ENCODE data around the gene ZNF330. TPM values are rescaled to one million over a fixed set of nuclear protein-coding genes. Genes with fewer than 3 reads are reported as not detected.
A peak's percentile ranks its signal among the peaks of the same experiment; 100 is the strongest.
"Not testable (repeated sequence)": the region's sequence is repeated elsewhere in the genome, so short reads cannot be mapped to it uniquely, and the experiment has no call there.

ZNF330 gene
- total and polyA plus RNA-seq, 2 donors (not counting 1 experiment from before 2014, with no cell fraction given): 44.9 to 73.4 TPM

GRCh38 chr4:141179474-141180373 lies 41.0 kb upstream of the ZNF330 start:
- TF ChIP-seq EZH2 (IDR thresholded peaks at IDR 0.05; ENCODE audit: low read length, missing control alignments) (no peak), CTCF (conservative IDR thresholded peaks at IDR 0.05 in 1 of 2, IDR thresholded peaks at IDR 0.05 in 1 of 2; ENCODE audit: low read depth in 1 of 2, low read length in 2 of 2) (no peak)
- H3K27me3 ChIP-seq (ENCODE audit: control insufficient read depth, insufficient read depth, low read length): no peaks in the 10 kb centered on the region
- no peak overlapping the region for H3K4me3 ChIP-seq (replicated peaks in 1 of 4; ENCODE audit: control extremely low read depth in 1 of 4, insufficient read depth in 1 of 4, low read depth in 3 of 4, low read length in 4 of 4)
- H3K79me2 ChIP-seq (ENCODE audit: control insufficient read depth, insufficient read depth, low read length): no peaks in the 10 kb centered on the region
- H3K9me3 ChIP-seq (ENCODE audit: control insufficient read depth, insufficient read depth, low read depth, low read length): no peaks in the 10 kb centered on the region
- H3K4me2 ChIP-seq (ENCODE audit: extremely low read depth, insufficient read depth, low read length): no peak overlapping the region
- H3K27ac ChIP-seq (ENCODE audit: insufficient read depth, low read length): no peak overlapping the region
- H2AFZ ChIP-seq (ENCODE audit: low read length): no peak overlapping the region
- no peaks in the 10 kb centered on the region for H3K4me1 ChIP-seq (ENCODE audit: control insufficient read depth, extremely low read depth, insufficient read depth, low read length)
- no peaks in the 10 kb centered on the region for H4K20me1 ChIP-seq (ENCODE audit: control insufficient read depth, extremely low read depth, insufficient read depth, low read length)
- no peaks in the 10 kb centered on the region for H3K36me3 ChIP-seq (ENCODE audit: control insufficient read depth, insufficient read depth, low read length)
- peak in 1 of 2 donors; percentile 62 for DNase-seq (ENCODE audit: low read depth in 2 of 2)
- H3K9ac ChIP-seq (ENCODE audit: insufficient read depth, low read length): no peak overlapping the region

- H4K20me1 ChIP-seq (ENCODE audit: control insufficient read depth, extremely low read depth, insufficient read depth, low read length): no peaks in the 10 kb centered on the region
- no peaks in the 10 kb centered on the region for H3K36me3 ChIP-seq (ENCODE audit: control insufficient read depth, insufficient read depth, low read length)
- H3K4me3 ChIP-seq (replicated peaks in 1 of 4; ENCODE audit: control extremely low read depth in 1 of 4, insufficient read depth in 1 of 4, low read depth in 3 of 4, low read length in 4 of 4): no peak overlapping the region
- no peak overlapping the region for H3K4me2 ChIP-seq (ENCODE audit: extremely low read depth, insufficient read depth, low read length)
- no peaks in the 10 kb centered on the region for H3K27me3 ChIP-seq (ENCODE audit: control insufficient read depth, insufficient read depth, low read length)
- H3K79me2 ChIP-seq (ENCODE audit: control insufficient read depth, insufficient read depth, low read length): no peaks in the 10 kb centered on the region
- peak in 1 of 2 donors; percentile 21 for DNase-seq (ENCODE audit: low read depth in 2 of 2)
- no peak for TF ChIP-seq CTCF (conservative IDR thresholded peaks at IDR 0.05 in 1 of 2, IDR thresholded peaks at IDR 0.05 in 1 of 2; ENCODE audit: low read depth in 1 of 2, low read length in 2 of 2)
- TF ChIP-seq EZH2 (IDR thresholded peaks at IDR 0.05; ENCODE audit: low read length, missing control alignments): no peak
- no peaks in the 10 kb centered on the region for H3K9me3 ChIP-seq (ENCODE audit: control insufficient read depth, insufficient read depth, low read depth, low read length)
- H3K4me1 ChIP-seq (ENCODE audit: control insufficient read depth, extremely low read depth, insufficient read depth, low read length): no peaks in the 10 kb centered on the region
- H3K27ac ChIP-seq (ENCODE audit: insufficient read depth, low read length): no peak overlapping the region
- no peak overlapping the region for H3K9ac ChIP-seq (ENCODE audit: insufficient read depth, low read length)
- no peak overlapping the region for H2AFZ ChIP-seq (ENCODE audit: low read length)
Measured at GRCh38 chr4:141180991-141181761, 39.5 kb upstream of the ZNF330 start.

GRCh38 chr4:141183491-141183890 lies 37.2 kb upstream of the ZNF330 start:
- H3K4me3 ChIP-seq (replicated peaks in 1 of 4; ENCODE audit: control extremely low read depth in 1 of 4, insufficient read depth in 1 of 4, low read depth in 3 of 4, low read length in 4 of 4); H3K27ac ChIP-seq (ENCODE audit: insufficient read depth, low read length); H3K27me3 ChIP-seq (ENCODE audit: control insufficient read depth, insufficient read depth, low read length): not testable (repeated sequence)

More at GRCh38 chr4:141183491-141183890, 37.2 kb upstream of the ZNF330 start:
- H3K4me2 ChIP-seq (ENCODE audit: extremely low read depth, insufficient read depth, low read length); DNase-seq (ENCODE audit: low read depth in 2 of 2); H3K4me1 ChIP-seq (ENCODE audit: control insufficient read depth, extremely low read depth, insufficient read depth, low read length); H2AFZ ChIP-seq (ENCODE audit: low read length); H3K9me3 ChIP-seq (ENCODE audit: control insufficient read depth, insufficient read depth, low read depth, low read length); H3K79me2 ChIP-seq (ENCODE audit: control insufficient read depth, insufficient read depth, low read length); H3K36me3 ChIP-seq (ENCODE audit: control insufficient read depth, insufficient read depth, low read length); H4K20me1 ChIP-seq (ENCODE audit: control insufficient read depth, extremely low read depth, insufficient read depth, low read length); H3K9ac ChIP-seq (ENCODE audit: insufficient read depth, low read length): not testable (repeated sequence)

Measured in fibroblast of lung (primary cell).